ENCODE results near the gene OR2T33.
"Not testable (repeated sequence)": the region's sequence is repeated elsewhere in the genome, so short reads cannot be mapped to it uniquely, and the experiment has no call there.

Gene OR2T33, protein sequence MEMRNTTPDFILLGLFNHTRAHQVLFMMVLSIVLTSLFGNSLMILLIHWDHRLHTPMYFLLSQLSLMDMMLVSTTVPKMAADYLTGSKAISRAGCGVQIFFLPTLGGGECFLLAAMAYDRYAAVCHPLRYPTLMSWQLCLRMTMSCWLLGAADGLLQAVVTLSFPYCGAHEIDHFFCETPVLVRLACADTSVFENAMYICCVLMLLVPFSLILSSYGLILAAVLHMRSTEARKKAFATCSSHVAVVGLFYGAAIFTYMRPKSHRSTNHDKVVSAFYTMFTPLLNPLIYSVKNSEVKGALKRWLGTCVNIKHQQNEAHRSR

GRCh38 chr1:248277876-248278275 lies at the start of gene OR2T33:
TSS of gene OR2T33 (minus strand) at chr1:248277976. CDS start at chr1:248273814, 4,162 bp downstream.
- DNase-seq: no peak

GRCh38 chr1:248324468-248324867 lies 46.7 kb upstream of the OR2T33 start, which contains the start of gene OR2M7:
TSS of gene OR2M7 (minus strand) at chr1:248324568. CDS start at chr1:248324568, 0 bp downstream.
- no peak for DNase-seq

DNA sequence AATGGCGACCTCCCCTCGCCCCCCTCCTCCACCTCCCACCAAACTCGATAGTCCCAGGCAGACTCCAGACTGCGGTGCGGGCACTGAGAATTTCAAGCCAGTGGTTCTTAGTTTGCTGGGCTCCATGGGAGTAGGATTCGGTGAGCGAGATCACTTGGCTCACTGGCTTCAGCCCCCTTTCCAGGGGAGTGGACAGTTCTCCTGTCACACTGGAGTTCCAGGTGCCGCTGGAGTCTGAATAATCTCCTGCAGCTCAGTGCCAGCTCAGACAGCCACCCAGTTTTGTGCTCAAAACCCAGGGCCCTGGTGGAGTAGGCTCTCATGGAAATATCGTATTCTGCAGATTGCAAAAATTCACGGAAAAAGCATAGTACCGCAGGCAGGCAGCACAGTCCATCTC lies 39.0 kb upstream of the OR2T33 start:
- no peak for DNase-seq

GRCh38 chr1:248306740-248307139 lies 29.0 kb upstream of the OR2T33 start:
- DNase-seq: not testable (repeated sequence)

GRCh38 chr1:248306103-248306502 lies 28.3 kb upstream of the OR2T33 start:
- no peak for DNase-seq

DNA sequence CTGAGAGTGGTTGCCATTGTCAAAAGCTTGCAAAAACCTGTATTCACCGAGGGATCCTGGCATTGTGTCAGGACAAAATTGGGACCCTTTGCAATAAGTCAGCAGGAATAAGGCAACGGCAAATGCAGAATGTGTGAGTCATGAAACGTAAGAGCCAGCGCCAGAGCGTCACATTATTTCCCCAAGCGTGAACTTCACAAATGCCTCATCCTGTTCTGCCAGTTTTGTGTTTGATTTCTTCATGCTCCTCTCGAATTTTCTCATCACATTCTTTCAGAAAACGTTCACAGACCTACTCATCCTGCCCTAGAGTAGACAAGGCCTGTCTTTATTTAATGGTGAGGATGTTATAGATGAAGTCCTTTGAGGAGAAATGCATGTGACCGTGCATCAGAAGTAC lies 27.9 kb upstream of the OR2T33 start:
- DNase-seq: not testable (repeated sequence)

DNA sequence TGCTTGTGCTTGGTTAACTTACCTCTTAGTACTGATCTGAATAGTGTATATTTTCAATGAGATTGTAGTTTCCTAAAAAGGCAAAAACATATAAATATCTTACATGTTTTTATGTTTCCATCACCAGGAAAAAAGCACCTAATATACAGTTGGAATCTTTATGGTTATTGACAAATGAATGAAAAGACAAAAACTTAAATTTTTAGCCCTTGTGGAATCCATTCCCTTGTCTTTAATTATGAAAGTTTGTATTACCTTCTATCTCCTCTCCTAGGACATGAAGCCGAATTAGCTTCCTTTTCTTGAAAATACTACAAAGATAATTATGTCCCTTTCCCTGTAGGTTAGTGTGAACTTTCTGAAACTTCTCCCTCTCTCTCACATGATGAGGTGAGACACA lies 25.5 kb upstream of the OR2T33 start, which contains the start of gene OR2T12:
Gene OR2T12 (minus strand): TSS at position 101 of the 400 bp plus-strand sequence. CDS start 7,846 bp downstream, outside the sequence.
- no peak for DNase-seq

GRCh38 chr1:248288391-248288790 lies 10.6 kb upstream of the OR2T33 start:
- DNase-seq: peak; percentile 77 to 87

DNA sequence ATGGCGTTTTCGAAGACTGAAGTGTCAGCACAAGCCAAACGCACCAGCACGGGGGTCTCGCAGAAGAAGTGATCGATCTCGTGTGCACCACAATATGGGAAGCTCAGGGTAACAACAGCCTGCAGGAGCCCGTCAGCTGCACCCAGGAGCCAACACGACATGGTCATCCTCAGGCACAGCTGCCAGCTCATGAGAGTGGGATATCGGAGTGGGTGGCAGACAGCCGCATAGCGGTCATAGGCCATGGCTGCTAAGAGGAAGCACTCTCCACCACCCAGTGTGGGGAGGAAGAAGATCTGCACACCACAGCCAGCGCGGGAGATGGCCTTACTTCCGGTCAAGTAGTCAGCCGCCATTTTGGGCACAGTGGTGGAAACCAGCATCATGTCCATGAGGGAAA lies 4.6 kb downstream of the OR2T33 start:
- not testable (repeated sequence) for DNase-seq

GRCh38 chr1:248268178-248268577 lies 9.6 kb downstream of the OR2T33 start:
- DNase-seq: no peak

- DNase-seq: not testable (repeated sequence)
These were observed 18.5 kb downstream of the OR2T33 start for GRCh38 chr1:248259309-248259708.

DNA sequence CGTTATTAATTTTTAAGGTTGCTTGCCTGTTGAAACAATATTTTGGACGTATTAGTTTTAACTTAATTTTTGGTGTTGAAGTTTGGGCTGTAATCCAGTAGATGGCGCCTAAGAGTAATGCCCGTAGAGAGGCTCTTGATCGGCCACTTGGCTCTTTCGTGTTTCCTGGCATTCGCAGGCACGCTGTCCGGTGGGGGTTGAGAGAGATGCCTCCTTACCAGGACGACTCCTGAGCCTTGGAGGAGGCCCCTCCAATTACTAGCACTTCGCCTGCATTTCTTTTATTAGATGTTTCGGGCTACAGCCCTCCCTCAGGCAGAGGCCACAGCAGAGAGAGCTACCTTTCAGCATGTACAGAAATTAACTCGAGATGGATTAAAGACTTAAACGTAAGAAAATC lies 34.6 kb downstream of the OR2T33 start:
- DNase-seq: peak; percentile 81 to 83

GRCh38 chr1:248239478-248239877 lies 38.3 kb downstream of the OR2T33 start:
- no peak for DNase-seq

DNA sequence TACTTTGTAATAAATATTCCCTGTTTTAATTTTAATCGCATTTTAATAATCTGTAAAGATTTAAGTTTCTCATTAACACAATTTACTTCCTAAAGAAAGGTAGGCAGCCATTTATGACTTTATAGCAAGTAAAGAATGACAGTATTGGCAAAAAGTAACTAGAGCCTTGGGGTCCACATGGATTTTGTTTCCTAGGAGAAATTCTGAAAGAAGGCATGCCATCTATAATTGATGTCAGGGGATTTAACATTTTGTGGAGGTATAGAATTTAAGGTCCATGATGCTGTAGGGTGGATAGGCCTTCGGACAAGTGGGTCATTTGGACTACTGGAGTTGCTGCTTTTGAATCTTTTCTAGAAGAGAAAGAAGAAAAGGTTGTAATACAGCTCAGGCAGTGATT lies 46.7 kb downstream of the OR2T33 start, which contains the start of gene OR2M4:
Gene OR2M4 (plus strand): TSS at position 301 of the 400 bp plus-strand sequence. CDS start 7,512 bp downstream, outside the sequence.
- no peak for DNase-seq

GRCh38 chr1:248229360-248229908 lies 48.3 kb downstream of the OR2T33 start:
- DNase-seq: no peak

- DNase-seq: no peak
These were observed 52.2 kb downstream of the OR2T33 start for GRCh38 chr1:248225537-248225936.
